ENCODE measurements around the gene STEAP1B. TPM values are rescaled to one million over a fixed set of nuclear protein-coding genes. Genes with fewer than 3 reads are reported as not detected.
"Not testable (repeated sequence)": the region's sequence is repeated elsewhere in the genome, so short reads cannot be mapped to it uniquely, and the experiment has no call there.

Gene STEAP1B
- polyA plus RNA-seq, 3 donors = 0.16 TPM; not detected in 2

DNA sequence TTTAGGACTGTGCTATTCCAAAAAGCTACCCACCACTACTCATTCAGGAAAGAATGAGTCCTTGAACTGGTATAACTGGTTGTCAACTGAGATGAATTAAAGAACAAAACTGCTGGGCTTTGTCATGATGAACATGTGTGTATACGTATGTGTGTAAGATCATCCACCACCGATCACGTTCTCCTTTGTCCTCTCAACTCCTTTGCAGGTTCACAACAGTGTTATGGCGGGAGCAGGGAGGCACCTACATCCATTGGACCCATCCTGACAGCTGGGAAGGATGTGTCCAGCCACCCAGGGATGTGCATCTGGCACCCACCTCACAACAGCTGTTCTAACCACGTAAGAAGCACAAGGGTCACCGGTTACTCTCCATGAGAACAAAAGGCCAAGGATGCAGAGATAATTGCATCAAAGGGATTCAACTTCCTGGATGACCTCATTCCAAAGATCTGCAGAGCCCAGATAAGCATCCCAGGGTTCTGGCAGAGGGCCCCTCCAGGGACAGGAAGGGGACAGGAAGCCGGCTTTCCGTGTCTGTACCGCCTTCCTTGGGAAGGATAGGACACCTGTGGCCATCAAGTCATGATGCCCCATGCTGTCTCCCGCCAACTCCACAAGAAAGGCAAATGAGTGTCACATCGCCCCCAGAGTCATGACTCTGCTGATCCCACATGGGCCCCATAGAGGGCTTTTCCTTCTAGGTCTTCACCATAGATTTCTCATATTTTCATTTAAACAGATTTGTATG is 66.1 kb downstream of the STEAP1B start:
- 61% methylated on average over 6 of the region's 11 CpGs for WGBS (ENCODE audit: insufficient coverage)
- H3K27me3 ChIP-seq (ENCODE audit: control insufficient read depth in 2 of 2, insufficient read depth in 2 of 2, low read length in 2 of 2) = no peaks in the 10 kb centered on the region
- no peaks in the 10 kb centered on the region for H3K4me1 ChIP-seq (ENCODE audit: control insufficient read depth in 1 of 2, insufficient read depth in 2 of 2, low read length in 2 of 2)
- TF ChIP-seq CTCF (IDR thresholded peaks at IDR 0.05) = no peak
- intact Hi-C loops (cut with micrococcal nuclease) = no loop called here
- no peaks in the 10 kb centered on the region for H3K79me2 ChIP-seq (ENCODE audit: insufficient read depth, low read length)
- H3K4me3 ChIP-seq (replicated peaks in 1 of 3; ENCODE audit: low read depth in 2 of 3, low read length in 3 of 3) = no peak overlapping the region
- Mint-ChIP-seq H3K9me3 (peaks cover 0 to 2% (median 0%) of the 10 kb centered on the region in 7 donors), H3K27me3 (ENCODE audit: low read depth in 3 of 3) (peaks cover 0 to 2% (median 0%) of the 10 kb centered on the region in 3 donors), H3K4me3 (no peak overlapping the region), H3K4me1 (no peaks in the 10 kb centered on the region), H3K27ac (no peak overlapping the region), H3K36me3 (no peaks in the 10 kb centered on the region)
- H3K36me3 ChIP-seq (replicated peaks in 1 of 2; ENCODE audit: control insufficient read depth in 1 of 2, insufficient read depth in 2 of 2, low read length in 2 of 2) = no peaks in the 10 kb centered on the region
- DNase-seq = no peak
- H3K4me2 ChIP-seq (replicated peaks; ENCODE audit: extremely low read depth, low read length, poor library complexity, severe bottlenecking) = no peak overlapping the region
- H3K9ac ChIP-seq (ENCODE audit: insufficient read depth, low read length, poor library complexity, severe bottlenecking) = no peak overlapping the region
- H3K9me3 ChIP-seq (replicated peaks in 1 of 2; ENCODE audit: control insufficient read depth in 1 of 2, insufficient read depth in 1 of 2, low read length in 2 of 2) = no peaks in the 10 kb centered on the region
- H4K20me1 ChIP-seq (ENCODE audit: insufficient read depth, low read length) = no peaks in the 10 kb centered on the region
- no peak overlapping the region for H3K27ac ChIP-seq (ENCODE audit: low read depth in 1 of 2, low read length in 2 of 2)
- no peak overlapping the region for H2AFZ ChIP-seq (ENCODE audit: insufficient read depth, low read depth, low read length, poor library complexity, severe bottlenecking)

GRCh38 chr7:22433165-22433700 is 66.8 kb downstream of the STEAP1B start:
- H3K27ac ChIP-seq (ENCODE audit: low read depth in 1 of 2, low read length in 2 of 2); H3K9ac ChIP-seq (ENCODE audit: insufficient read depth, low read length, poor library complexity, severe bottlenecking); H3K27me3 Mint-ChIP-seq (ENCODE audit: low read depth in 3 of 3); H4K20me1 ChIP-seq (ENCODE audit: insufficient read depth, low read length); H3K27ac Mint-ChIP-seq; H3K4me1 ChIP-seq (ENCODE audit: control insufficient read depth in 1 of 2, insufficient read depth in 2 of 2, low read length in 2 of 2); H3K27me3 ChIP-seq (ENCODE audit: control insufficient read depth in 2 of 2, insufficient read depth in 2 of 2, low read length in 2 of 2); DNase-seq; H3K4me3 Mint-ChIP-seq; H2AFZ ChIP-seq (ENCODE audit: insufficient read depth, low read depth, low read length, poor library complexity, severe bottlenecking); H3K4me1 Mint-ChIP-seq; H3K79me2 ChIP-seq (ENCODE audit: insufficient read depth, low read length); intact Hi-C loops (cut with micrococcal nuclease); H3K36me3 ChIP-seq (replicated peaks in 1 of 2; ENCODE audit: control insufficient read depth in 1 of 2, insufficient read depth in 2 of 2, low read length in 2 of 2); H3K4me3 ChIP-seq (replicated peaks in 1 of 3; ENCODE audit: low read depth in 2 of 3, low read length in 3 of 3); H3K36me3 Mint-ChIP-seq; H3K9me3 ChIP-seq (replicated peaks in 1 of 2; ENCODE audit: control insufficient read depth in 1 of 2, insufficient read depth in 1 of 2, low read length in 2 of 2); H3K4me2 ChIP-seq (replicated peaks; ENCODE audit: extremely low read depth, low read length, poor library complexity, severe bottlenecking); H3K9me3 Mint-ChIP-seq: not testable (repeated sequence)
- WGBS (ENCODE audit: insufficient coverage) = no CpG with 5 or more reads among the region's 2 CpGs
